H9 (cell line): ENCODE results near the gene HSF2. TPM values are rescaled to one million over a fixed set of nuclear protein-coding genes. Genes with fewer than 3 reads are reported as not detected.

Experiments used
- DNase-seq: peaks from one replicate; pipeline ENCODE4 v3.0.0-alpha.2; 2017
- H2AFZ ChIP-seq: one replicate; pipeline ENCODE4 v1.6.1; 2013; ENCODE audit warnings: mild to moderate bottlenecking, low read length, control low read depth, moderate library complexity
- H2AK5ac ChIP-seq: 2 replicates; pipeline ENCODE4 v1.6.1; 2013; ENCODE audit warnings: low read length, control low read depth, mixed read lengths; ENCODE audit not compliant: insufficient read length
- H2BK120ac ChIP-seq: one replicate; pipeline ENCODE4 v1.6.1; 2013; ENCODE audit warnings: low read depth, mild to moderate bottlenecking, low read length, control low read depth, inconsistent platforms; ENCODE audit not compliant: poor library complexity, severe bottlenecking
- H2BK12ac ChIP-seq: 2 replicates; pipeline ENCODE4 v1.6.1; 2013; ENCODE audit warnings: low read length, control low read depth, mixed read lengths, low read depth; ENCODE audit not compliant: insufficient read length
- H2BK15ac ChIP-seq: 2 replicates; pipeline ENCODE4 v1.6.1; 2013; ENCODE audit warnings: low read depth, low read length, control low read depth
- H2BK20ac ChIP-seq: one replicate; pipeline ENCODE4 v1.6.1; 2013; ENCODE audit warnings: low read depth, mild to moderate bottlenecking, low read length, control low read depth, inconsistent platforms; ENCODE audit not compliant: poor library complexity, severe bottlenecking
- H2BK5ac ChIP-seq: 2 replicates; pipeline ENCODE4 v1.6.1; 2013; ENCODE audit warnings: low read length, control low read depth, mixed read lengths; ENCODE audit not compliant: insufficient read length
- H3K14ac ChIP-seq: 2 replicates; pipeline ENCODE4 v1.6.1; 2013; ENCODE audit warnings: low read length, control low read depth; ENCODE audit not compliant: insufficient read depth
- H3K18ac ChIP-seq: 2 replicates; pipeline ENCODE4 v1.6.1; 2013; ENCODE audit warnings: low read depth, mild to moderate bottlenecking, mixed read lengths, low read length, control low read depth; ENCODE audit not compliant: insufficient read length
- H3K23ac ChIP-seq: 2 replicates; pipeline ENCODE4 v1.6.1; 2013; ENCODE audit warnings: low read length, control low read depth, mixed read lengths, low read depth; ENCODE audit not compliant: insufficient read length
- H3K23me2 ChIP-seq: 2 replicates; pipeline ENCODE4 v1.6.1; 2013; ENCODE audit warnings: low read depth, mild to moderate bottlenecking, mixed read lengths, low read length, control low read depth; ENCODE audit not compliant: insufficient read length, poor library complexity, severe bottlenecking
- H3K27ac ChIP-seq: 2 replicates; pipeline ENCODE4 v1.5.1; 2013; ENCODE audit warnings: low read length, control low read depth, mixed read lengths, low read depth; ENCODE audit not compliant: insufficient read length
- H3K27me3 ChIP-seq: 2 replicates; pipeline ENCODE4 v1.6.1; 2013; ENCODE audit warnings: low read length, control low read depth, inconsistent platforms; ENCODE audit not compliant: insufficient read depth
- H3K4ac ChIP-seq: 2 replicates; pipeline ENCODE4 v1.6.1; 2013; ENCODE audit warnings: low read depth, mild to moderate bottlenecking, control low read depth, inconsistent platforms, low read length, moderate library complexity
- H3K4me1 ChIP-seq: 2 replicates; pipeline ENCODE4 v1.6.1; 2013; ENCODE audit warnings: low read length, control low read depth, inconsistent platforms; ENCODE audit not compliant: insufficient read depth
- H3K4me2 ChIP-seq: 2 replicates; pipeline ENCODE4 v1.6.1; 2013; ENCODE audit warnings: low read length, control low read depth, mixed read lengths; ENCODE audit not compliant: insufficient read length, insufficient read depth
- H3K56ac ChIP-seq: 2 replicates; pipeline ENCODE4 v1.6.1; 2013; ENCODE audit warnings: low read depth, mild to moderate bottlenecking, mixed read lengths, low read length, control low read depth; ENCODE audit not compliant: insufficient read length
- H3K79me1 ChIP-seq: 2 replicates; pipeline ENCODE4 v1.6.1; 2013; ENCODE audit warnings: low read depth, mild to moderate bottlenecking, moderate library complexity, low read length, control low read depth, inconsistent platforms; ENCODE audit not compliant: insufficient read depth, poor library complexity, severe bottlenecking
- H3K79me2 ChIP-seq: 2 replicates; pipeline ENCODE4 v1.6.1; 2013; ENCODE audit warnings: low read length, control low read depth, inconsistent platforms; ENCODE audit not compliant: insufficient read depth
- H3K9ac ChIP-seq: 2 replicates; pipeline ENCODE4 v1.6.1; 2013; ENCODE audit warnings: low read length, control low read depth, mixed read lengths; ENCODE audit not compliant: insufficient read length; ENCODE audit errors: extremely low read depth
- H3K9me3 ChIP-seq: one replicate; pipeline ENCODE4 v1.6.1; 2013; ENCODE audit warnings: low read depth, low read length, inconsistent platforms; ENCODE audit not compliant: control insufficient read depth
- H3T11ph ChIP-seq: one replicate; pipeline ENCODE4 v1.6.1; 2013; ENCODE audit warnings: mild to moderate bottlenecking, low read length, control low read depth, inconsistent platforms
- H4K20me1 ChIP-seq: one replicate; pipeline ENCODE4 v1.6.1; 2013; ENCODE audit not compliant: control insufficient read depth, insufficient read length, insufficient read depth
- H4K5ac ChIP-seq: 2 replicates; pipeline ENCODE4 v1.6.1; 2013; ENCODE audit warnings: low read depth, mild to moderate bottlenecking, mixed read lengths, low read length, control low read depth; ENCODE audit not compliant: insufficient read length
- H4K8ac ChIP-seq: replicated peaks from 2 replicates; pipeline ENCODE4 v1.6.1; 2013; ENCODE audit warnings: low read length, control low read depth, mixed read lengths, low read depth; ENCODE audit not compliant: insufficient read length
- H4K91ac ChIP-seq: 2 replicates; pipeline ENCODE4 v1.6.1; 2013; ENCODE audit warnings: low read depth, mild to moderate bottlenecking, moderate library complexity, mixed read lengths, low read length, control low read depth; ENCODE audit not compliant: insufficient read length
- H3K27ac Mint-ChIP-seq, 3 experiments: 2 replicates in 2 of 3; 3 replicates in 1 of 3; pipeline ENCODE4 v1.8.0; 2020 to 2021; ENCODE audit warnings: mixed read lengths in 3 of 3, mild to moderate bottlenecking in 1 of 3, moderate library complexity in 1 of 3
- H3K27me3 Mint-ChIP-seq: 2 replicates; pipeline ENCODE4 v1.8.0; 2021; ENCODE audit warnings: low read depth, mild to moderate bottlenecking, moderate library complexity, mixed read lengths
- H3K36me3 Mint-ChIP-seq, 3 experiments: 2 replicates in 2 of 3; 3 replicates in 1 of 3; pipeline ENCODE4 v1.8.0; 2020 to 2021; ENCODE audit warnings: low read depth in 3 of 3, mixed read lengths in 3 of 3; ENCODE audit not compliant: insufficient read depth in 1 of 3
- H3K4me1 Mint-ChIP-seq, 2 experiments: 2 replicates each; pipeline ENCODE4 v1.8.0; 2020; ENCODE audit warnings: mixed read lengths in 2 of 2
- H3K4me3 Mint-ChIP-seq, 2 experiments: 2 replicates in 1 of 2; 3 replicates in 1 of 2; pipeline ENCODE4 v1.8.0; 2020 to 2021; ENCODE audit warnings: mild to moderate bottlenecking in 2 of 2, mixed read lengths in 2 of 2, moderate library complexity in 1 of 2
- H3K9me3 Mint-ChIP-seq, 2 experiments: 2 replicates in 1 of 2; 3 replicates in 1 of 2; pipeline ENCODE4 v1.8.0; 2020; ENCODE audit warnings: mild to moderate bottlenecking in 2 of 2, mixed read lengths in 2 of 2, moderate library complexity in 1 of 2
- WGBS: extraction: QIAGEN DNeasy Blood & Tissue Kit; methylation state at CpG from one replicate; pipeline ENCODE4 v1.1.7; 2013; ENCODE audit warnings: missing lambda C conversion rate, low lambda C conversion rate, mixed read lengths; ENCODE audit not compliant: insufficient read length; ENCODE audit errors: extremely low coverage; 5-methylcytosine and 5-hydroxymethylcytosine counted together
- total RNA-seq: library from RNA; stranded (reverse); gene quantifications from 2 replicates; pipeline ENCODE4 v1.2.1, GENCODE V29; 2021
- TF ChIP-seq, protein P1 (sequence below): fragments of 200-600 bp; sonication (generic); conservative IDR thresholded peaks from 3 replicates; pipeline ENCODE4 v1.8.0; 2021; ENCODE audit warnings: antibody characterized with exemption, mild to moderate bottlenecking

The HSF2 gene
- total RNA-seq, 1 experiment from 2014 or later: 14.6 TPM

DNA sequence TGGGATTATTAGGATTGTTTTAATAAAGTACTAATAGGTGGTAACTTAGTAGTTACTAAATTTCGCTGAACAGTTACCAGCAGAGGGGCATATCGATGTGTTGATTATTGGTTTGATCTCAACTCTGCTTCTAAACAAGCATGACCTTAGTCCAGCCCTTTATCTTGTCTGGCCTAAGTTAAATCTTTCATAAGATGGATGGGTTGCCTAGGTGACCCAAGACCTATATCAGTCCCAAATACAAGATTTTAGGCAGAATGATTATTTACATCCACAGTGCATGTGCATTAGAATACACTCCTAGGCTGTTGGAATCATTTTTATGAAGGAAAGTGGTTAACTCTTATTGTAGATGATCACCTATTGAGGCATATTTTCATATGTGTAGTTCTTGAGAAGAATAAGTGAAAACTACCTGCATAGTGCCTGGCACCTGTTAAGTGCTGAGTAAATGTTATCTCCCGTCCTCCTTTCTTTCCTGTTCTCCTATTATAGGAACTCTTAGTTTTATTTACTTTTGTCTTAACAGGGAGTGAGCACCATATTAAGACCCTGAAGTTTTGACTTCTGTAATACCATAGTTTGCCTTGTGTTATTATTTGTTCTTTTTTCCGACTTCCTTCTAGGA, 1.1 kb downstream of the HSF2 start:
- Histone ChIP-seq H2BK12ac (no peak overlapping the region), H3K4me1 (peaks cover 4% of the 10 kb centered on the region), H3K9ac (peak overlapping the region; percentile 38), H2BK5ac (no peak overlapping the region), H2BK120ac (no peak overlapping the region), H4K91ac (no peak overlapping the region), H3K79me2 (peaks cover 4% of the 10 kb centered on the region; the same call in 1 of the 2 replicates), H2BK15ac (no peak overlapping the region), H3K79me1 (peaks cover 5% of the 10 kb centered on the region), H2AK5ac (no peak overlapping the region), H3K18ac (no peak overlapping the region), H3K23ac (no peak overlapping the region), H2AFZ (no peak overlapping the region), H3K56ac (no peak overlapping the region), H4K5ac (no peak overlapping the region), H3K9me3 (no peaks in the 10 kb centered on the region), H3K23me2 (no peaks in the 10 kb centered on the region), H2BK20ac (no peak overlapping the region), H4K20me1 (no peaks in the 10 kb centered on the region), H3T11ph (no peak overlapping the region), H3K27me3 (peaks cover 12% of the 10 kb centered on the region; the same call in 1 of the 2 replicates), H3K27ac (no peak overlapping the region), H3K4ac (no peak overlapping the region), H4K8ac (no peak overlapping the region), H3K4me2 (peak overlapping the region; percentile 73), H3K14ac (no peak overlapping the region)
- Mint-ChIP-seq H3K27me3 (peaks cover 30% of the 10 kb centered on the region), H3K27ac (no peak overlapping the region), H3K9me3 (no peaks in the 10 kb centered on the region), H3K4me1 (peaks cover 15% of the 10 kb centered on the region in 2 experiments), H3K36me3 (no peaks in the 10 kb centered on the region; a peak in 1 of 7 replicates), H3K4me3 (peak overlapping the region; percentile 91 to 98)
- TF ChIP-seq, protein P1, sequence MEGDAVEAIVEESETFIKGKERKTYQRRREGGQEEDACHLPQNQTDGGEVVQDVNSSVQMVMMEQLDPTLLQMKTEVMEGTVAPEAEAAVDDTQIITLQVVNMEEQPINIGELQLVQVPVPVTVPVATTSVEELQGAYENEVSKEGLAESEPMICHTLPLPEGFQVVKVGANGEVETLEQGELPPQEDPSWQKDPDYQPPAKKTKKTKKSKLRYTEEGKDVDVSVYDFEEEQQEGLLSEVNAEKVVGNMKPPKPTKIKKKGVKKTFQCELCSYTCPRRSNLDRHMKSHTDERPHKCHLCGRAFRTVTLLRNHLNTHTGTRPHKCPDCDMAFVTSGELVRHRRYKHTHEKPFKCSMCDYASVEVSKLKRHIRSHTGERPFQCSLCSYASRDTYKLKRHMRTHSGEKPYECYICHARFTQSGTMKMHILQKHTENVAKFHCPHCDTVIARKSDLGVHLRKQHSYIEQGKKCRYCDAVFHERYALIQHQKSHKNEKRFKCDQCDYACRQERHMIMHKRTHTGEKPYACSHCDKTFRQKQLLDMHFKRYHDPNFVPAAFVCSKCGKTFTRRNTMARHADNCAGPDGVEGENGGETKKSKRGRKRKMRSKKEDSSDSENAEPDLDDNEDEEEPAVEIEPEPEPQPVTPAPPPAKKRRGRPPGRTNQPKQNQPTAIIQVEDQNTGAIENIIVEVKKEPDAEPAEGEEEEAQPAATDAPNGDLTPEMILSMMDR: no peak
- no peak for DNase-seq
- WGBS: no CpG with 5 or more reads among the region's 4 CpGs
